CD14-positive monocyte (primary cell): Measurements from ENCODE around the gene KSR1. TPM values are rescaled to one million over a fixed set of nuclear protein-coding genes. Genes with fewer than 3 reads are reported as not detected.

ENCODE experiments used
- DNase-seq, 3 donors: peaks; one replicate each; pipeline ENCODE4 v3.0.0-alpha.2; 2011 to 2022
- H2AFZ ChIP-seq: 2 replicates; pipeline ENCODE4 v1.6.0; 2012; ENCODE audit warnings: mild to moderate bottlenecking, low read depth, low read length, inconsistent platforms; ENCODE audit not compliant: insufficient read depth, poor library complexity, severe bottlenecking
- H3K27ac ChIP-seq, 2 donors: 1 replicate in 1 of 2; 2 replicates in 1 of 2; pipeline ENCODE4 v1.5.1; 2012 to 2013; ENCODE audit warnings: low read length in 2 of 2, control low read depth in 1 of 2, inconsistent platforms in 1 of 2, low read depth in 1 of 2, mild to moderate bottlenecking in 1 of 2
- H3K27me3 ChIP-seq, 2 donors: one replicate each; pipeline versions ENCODE4 v1.6.0 to v1.6.1; 2011 to 2013; ENCODE audit warnings: low read length in 2 of 2; ENCODE audit not compliant: control insufficient read depth in 2 of 2, insufficient read depth in 2 of 2
- H3K36me3 ChIP-seq, 2 donors: replicated peaks in 1 of 2; 1 replicate in 1 of 2; 2 replicates in 1 of 2; pipeline versions ENCODE4 v1.5.1 to v1.6.1; 2012 to 2013; ENCODE audit warnings: low read length in 2 of 2, control low read depth in 1 of 2, inconsistent platforms in 1 of 2, mild to moderate bottlenecking in 1 of 2; ENCODE audit not compliant: insufficient read depth in 2 of 2, control insufficient read depth in 1 of 2
- H3K4me1 ChIP-seq, 2 donors: 1 replicate in 1 of 2; 2 replicates in 1 of 2; pipeline versions ENCODE4 v1.5.1 to v1.6.1; 2012 to 2013; ENCODE audit warnings: low read length in 2 of 2, control low read depth in 1 of 2, inconsistent platforms in 1 of 2, mild to moderate bottlenecking in 1 of 2, moderate library complexity in 1 of 2; ENCODE audit not compliant: insufficient read depth in 2 of 2, control insufficient read depth in 1 of 2
- H3K4me2 ChIP-seq: replicated peaks from 2 replicates; pipeline ENCODE3; 2012; ENCODE audit warnings: low read length, moderate library complexity, mild to moderate bottlenecking; ENCODE audit not compliant: poor library complexity, severe bottlenecking; ENCODE audit errors: extremely low read depth
- H3K4me3 ChIP-seq, 3 experiments: fragments of 200-600 bp in 1 of 3; sonication (generic) in 1 of 3; replicated peaks in 1 of 3; 1 replicate in 2 of 3; 2 replicates in 1 of 3; pipeline ENCODE4 v1.5.1; 2011 to 2013; ENCODE audit warnings: low read length in 3 of 3, mild to moderate bottlenecking in 3 of 3, control low read depth in 2 of 3, low read depth in 2 of 3, inconsistent platforms in 1 of 3, moderate library complexity in 1 of 3
- H3K79me2 ChIP-seq: 2 replicates; pipeline ENCODE4 v1.6.0; 2012; ENCODE audit warnings: mild to moderate bottlenecking, control low read depth, inconsistent platforms, low read length, moderate library complexity; ENCODE audit not compliant: insufficient read depth
- H3K9ac ChIP-seq: 2 replicates; pipeline ENCODE4 v1.6.0; 2017; ENCODE audit warnings: low read length, mild to moderate bottlenecking; ENCODE audit not compliant: insufficient read depth, poor library complexity, severe bottlenecking
- H3K9me3 ChIP-seq, 2 donors: replicated peaks in 1 of 2; 1 replicate in 1 of 2; 2 replicates in 1 of 2; pipeline versions ENCODE4 v1.5.1 to v1.6.1; 2012 to 2013; ENCODE audit warnings: low read length in 2 of 2, control low read depth in 1 of 2; ENCODE audit not compliant: control insufficient read depth in 1 of 2, insufficient read depth in 1 of 2
- H4K20me1 ChIP-seq: 2 replicates; pipeline ENCODE4 v1.6.0; 2012; ENCODE audit warnings: mild to moderate bottlenecking, low read length, control low read depth, moderate library complexity; ENCODE audit not compliant: insufficient read depth
- H3K27ac Mint-ChIP-seq, 7 donors: one replicate each; pipeline ENCODE4 v1.8.0; 2020; ENCODE audit warnings: mild to moderate bottlenecking in 7 of 7, mixed read lengths in 7 of 7, moderate library complexity in 6 of 7, inconsistent platforms in 2 of 7
- H3K27me3 Mint-ChIP-seq, 3 donors: one replicate each; pipeline ENCODE4 v1.8.0; 2021 to 2022; ENCODE audit warnings: low read depth in 3 of 3, mild to moderate bottlenecking in 3 of 3, mixed read lengths in 3 of 3, moderate library complexity in 3 of 3, inconsistent platforms in 1 of 3
- H3K36me3 Mint-ChIP-seq, 2 donors: one replicate each; pipeline ENCODE4 v1.8.0; 2020; ENCODE audit warnings: mixed read lengths in 2 of 2, inconsistent platforms in 1 of 2, mild to moderate bottlenecking in 1 of 2
- H3K4me1 Mint-ChIP-seq: one replicate; pipeline ENCODE4 v1.8.0; 2020; ENCODE audit warnings: mild to moderate bottlenecking, mixed read lengths
- H3K4me3 Mint-ChIP-seq, 2 donors: one replicate each; pipeline ENCODE4 v1.8.0; 2020; ENCODE audit warnings: mild to moderate bottlenecking in 2 of 2, mixed read lengths in 2 of 2, moderate library complexity in 1 of 2
- H3K9me3 Mint-ChIP-seq, 7 donors: one replicate each; pipeline ENCODE4 v1.8.0; 2020 to 2022; ENCODE audit warnings: mixed read lengths in 7 of 7, mild to moderate bottlenecking in 6 of 7, moderate library complexity in 6 of 7, inconsistent platforms in 2 of 7
- WGBS: methylation state at CpG from one replicate; pipeline ENCODE4 v1.1.5; 2013; ENCODE audit warnings: missing lambda C conversion rate; ENCODE audit not compliant: insufficient coverage; 5-methylcytosine and 5-hydroxymethylcytosine counted together
- intact Hi-C, 2 donors: fragments of 100-400 bp; cut with micrococcal nuclease; formaldehyde crosslinking; loops; one replicate each; pipeline versions ENCODE4 v1.15.0 to v1.15.1; 2023
- polyA plus RNA-seq, 3 donors: library from polyadenylated mRNA; depleted of rRNA in 1 of 3; unstranded in 2 of 3; stranded (reverse) in 1 of 3; fragments of 300-500 nt in 2 of 3; fragments of >200 nt in 1 of 3; fragmentation: Illumina TruSeq in 2 of 3; gene quantifications; 1 replicate in 2 of 3; 2 replicates in 1 of 3; pipeline ENCODE4 v1.2.3, GENCODE V29; 2012 to 2021
- TF ChIP-seq, protein P1 (sequence below): fragments of 200-600 bp; IDR thresholded peaks from one replicate; pipeline ENCODE4 v1.8.0; 2022; ENCODE audit warnings: antibody characterized with exemption, mild to moderate bottlenecking

Gene KSR1
- polyA plus RNA-seq, 3 donors: 1.2 to 111 (median 4.2) TPM

DNA sequence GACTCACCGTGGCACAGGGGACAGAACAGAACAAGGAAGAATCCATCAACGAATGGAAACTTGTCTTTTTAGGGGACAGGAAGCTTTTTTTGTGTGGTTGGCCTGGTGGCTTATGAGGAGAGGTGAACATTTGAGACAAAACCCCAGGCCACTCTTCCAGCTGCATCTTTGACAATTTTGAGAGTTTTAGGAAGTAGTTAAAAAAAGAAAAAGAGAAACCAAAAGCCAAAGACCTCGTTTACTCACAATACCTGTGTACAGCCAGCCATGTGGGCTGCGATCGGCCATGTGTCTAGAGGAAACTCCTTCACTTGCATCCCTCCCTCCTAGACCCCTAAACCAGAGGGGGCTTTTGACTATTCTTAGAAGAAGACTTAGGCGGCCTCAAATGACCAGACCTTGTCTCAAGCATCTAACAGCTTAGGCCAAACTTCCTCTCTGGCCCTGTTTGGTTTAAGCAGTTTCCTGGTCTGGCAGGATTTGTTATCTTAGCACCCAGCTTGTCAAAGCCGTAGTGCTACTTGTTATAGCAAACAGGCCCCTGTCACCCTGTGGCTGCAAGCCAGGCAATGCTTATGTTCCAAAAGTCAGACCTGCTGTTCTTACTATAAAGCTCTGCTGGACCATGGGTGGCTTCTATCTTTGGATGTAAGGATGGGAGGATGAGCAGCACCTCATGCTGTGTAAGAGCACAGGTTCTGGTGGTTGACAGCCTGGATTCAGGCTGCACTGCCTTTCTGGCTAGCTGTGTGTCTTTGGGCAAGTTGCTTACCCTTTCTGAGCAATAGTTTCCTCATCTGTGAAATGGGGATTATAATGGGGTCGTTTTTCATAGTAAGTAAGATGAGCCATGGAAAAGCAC is 17.7 kb downstream of the KSR1 start:
- Mint-ChIP-seq H3K36me3 (peaks cover 16% of the 10 kb centered on the region in 2 donors), H3K9me3 (peaks cover 0 to 1% (median 0%) of the 10 kb centered on the region in 7 donors), H3K27ac (peak overlapping the region; percentile 89 to 97 (median 93)), H3K27me3 (peaks cover 0 to 2% (median 0%) of the 10 kb centered on the region in 3 donors), H3K4me3 (peak overlapping the region; percentile 68 to 86), H3K4me1 (peaks cover 63% of the 10 kb centered on the region)
- DNase-seq: peak; percentile 82 to 94 (median 84)
- Histone ChIP-seq H3K4me1 (peaks cover 24 to 48% of the 10 kb centered on the region in 2 donors), H3K4me2 (peak overlapping the region; percentile 58), H3K27me3 (no peaks in the 10 kb centered on the region), H3K27ac (peak overlapping the region; percentile 72 to 88), H3K36me3 (no peaks in the 10 kb centered on the region), H3K9me3 (no peaks in the 10 kb centered on the region), H2AFZ (peak overlapping the region; percentile 50), H3K4me3 (peak overlapping the region in 2 of 3 experiments; percentile 4 to 47), H3K79me2 (peaks cover 93% of the 10 kb centered on the region), H3K9ac (peak overlapping the region; percentile 55), H4K20me1 (peaks cover 86% of the 10 kb centered on the region)
- 0% methylated on average over 3 of the region's 8 CpGs for WGBS
- TF ChIP-seq, protein P1, sequence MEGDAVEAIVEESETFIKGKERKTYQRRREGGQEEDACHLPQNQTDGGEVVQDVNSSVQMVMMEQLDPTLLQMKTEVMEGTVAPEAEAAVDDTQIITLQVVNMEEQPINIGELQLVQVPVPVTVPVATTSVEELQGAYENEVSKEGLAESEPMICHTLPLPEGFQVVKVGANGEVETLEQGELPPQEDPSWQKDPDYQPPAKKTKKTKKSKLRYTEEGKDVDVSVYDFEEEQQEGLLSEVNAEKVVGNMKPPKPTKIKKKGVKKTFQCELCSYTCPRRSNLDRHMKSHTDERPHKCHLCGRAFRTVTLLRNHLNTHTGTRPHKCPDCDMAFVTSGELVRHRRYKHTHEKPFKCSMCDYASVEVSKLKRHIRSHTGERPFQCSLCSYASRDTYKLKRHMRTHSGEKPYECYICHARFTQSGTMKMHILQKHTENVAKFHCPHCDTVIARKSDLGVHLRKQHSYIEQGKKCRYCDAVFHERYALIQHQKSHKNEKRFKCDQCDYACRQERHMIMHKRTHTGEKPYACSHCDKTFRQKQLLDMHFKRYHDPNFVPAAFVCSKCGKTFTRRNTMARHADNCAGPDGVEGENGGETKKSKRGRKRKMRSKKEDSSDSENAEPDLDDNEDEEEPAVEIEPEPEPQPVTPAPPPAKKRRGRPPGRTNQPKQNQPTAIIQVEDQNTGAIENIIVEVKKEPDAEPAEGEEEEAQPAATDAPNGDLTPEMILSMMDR: no peak
- intact Hi-C loops: no loop called here

DNA sequence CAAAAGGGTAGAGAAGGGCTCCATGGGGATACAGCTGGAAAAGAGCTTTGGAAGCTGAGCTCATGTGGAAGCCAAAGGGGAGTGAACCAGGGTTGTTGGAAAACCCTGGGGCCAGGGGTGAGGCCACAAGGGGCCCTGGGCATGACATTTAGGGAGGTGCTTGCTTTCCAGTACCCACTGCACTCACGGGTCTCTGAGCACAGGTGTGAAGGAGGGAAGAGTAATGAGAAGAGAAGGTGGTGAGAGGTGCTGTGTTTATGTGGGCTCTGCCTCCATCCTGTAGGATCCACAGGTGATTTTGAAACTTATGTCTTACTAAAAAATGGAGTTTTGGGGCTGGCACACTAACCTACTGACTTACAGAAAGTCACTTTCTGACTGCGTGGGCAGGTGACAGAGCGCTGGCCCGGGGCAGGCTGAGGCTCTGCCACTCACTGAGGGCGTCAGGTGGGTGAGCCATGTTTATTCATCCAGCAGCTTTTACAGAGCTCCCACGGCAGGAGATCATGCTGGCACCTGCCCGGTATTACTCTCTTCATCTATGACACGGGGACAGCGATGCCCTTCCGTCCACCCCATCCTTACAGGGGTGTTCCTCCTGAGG is 18.9 kb downstream of the KSR1 start:
- no peaks in the 10 kb centered on the region for H3K27me3 ChIP-seq
- H3K36me3 Mint-ChIP-seq: peaks cover 14 to 16% of the 10 kb centered on the region in 2 donors
- H3K79me2 ChIP-seq: peaks cover 94% of the 10 kb centered on the region
- no peak for DNase-seq
- H3K9ac ChIP-seq: no peak overlapping the region
- no peak overlapping the region for H3K4me3 Mint-ChIP-seq
- no peaks in the 10 kb centered on the region for H3K9me3 Mint-ChIP-seq
- no peaks in the 10 kb centered on the region for H3K36me3 ChIP-seq
- H4K20me1 ChIP-seq: peaks cover 91% of the 10 kb centered on the region
- H3K27me3 Mint-ChIP-seq: peaks cover 0 to 2% (median 0%) of the 10 kb centered on the region in 3 donors
- intact Hi-C loops: no loop called here
- peaks cover 74% of the 10 kb centered on the region for H3K4me1 Mint-ChIP-seq
- H3K4me3 ChIP-seq: no peak overlapping the region
- 92% methylated on average over 6 of the region's 10 CpGs for WGBS
- no peaks in the 10 kb centered on the region for H3K9me3 ChIP-seq
- H3K4me1 ChIP-seq: peaks cover 24 to 48% of the 10 kb centered on the region in 2 donors
- no peak overlapping the region for H3K4me2 ChIP-seq
- H3K27ac ChIP-seq: no peak overlapping the region
- peak overlapping the region in 5 of 7 donors; percentile 30 to 81 (median 73) for H3K27ac Mint-ChIP-seq
- H2AFZ ChIP-seq: no peak overlapping the region
- TF ChIP-seq, protein P1: no peak
